Stimulated activated CD4-positive, alpha-beta T cell treated with anti-CD3 and anti-CD28 coated beads, Interleukin-1b, Interleukin-23, amount 100 ng/mL, for 1 hour (primary cell): ENCODE results near the gene TUBB8B.
"Not testable (repeated sequence)": the region's sequence is repeated elsewhere in the genome, so short reads cannot be mapped to it uniquely, and the experiment has no call there.

ENCODE experiments used
- DNase-seq, 2 donors: peaks; one replicate each; pipeline ENCODE4 v3.0.0-alpha.2; 2020; ENCODE audit warnings: low read depth in 2 of 2

TUBB8B gene

GRCh38 chr18:49176-49665 is at the start of gene TUBB8B:
TSS of gene TUBB8B (minus strand) at chr18:49615. CDS start at chr18:49557, 58 bp downstream.
- DNase-seq = not testable (repeated sequence)

- not testable (repeated sequence) for DNase-seq
Measured at GRCh38 chr18:97252-97914, 48.0 kb upstream of the TUBB8B start.

- DNase-seq = not testable (repeated sequence)
Measured at GRCh38 chr18:96767-97131, 47.3 kb upstream of the TUBB8B start.

DNA sequence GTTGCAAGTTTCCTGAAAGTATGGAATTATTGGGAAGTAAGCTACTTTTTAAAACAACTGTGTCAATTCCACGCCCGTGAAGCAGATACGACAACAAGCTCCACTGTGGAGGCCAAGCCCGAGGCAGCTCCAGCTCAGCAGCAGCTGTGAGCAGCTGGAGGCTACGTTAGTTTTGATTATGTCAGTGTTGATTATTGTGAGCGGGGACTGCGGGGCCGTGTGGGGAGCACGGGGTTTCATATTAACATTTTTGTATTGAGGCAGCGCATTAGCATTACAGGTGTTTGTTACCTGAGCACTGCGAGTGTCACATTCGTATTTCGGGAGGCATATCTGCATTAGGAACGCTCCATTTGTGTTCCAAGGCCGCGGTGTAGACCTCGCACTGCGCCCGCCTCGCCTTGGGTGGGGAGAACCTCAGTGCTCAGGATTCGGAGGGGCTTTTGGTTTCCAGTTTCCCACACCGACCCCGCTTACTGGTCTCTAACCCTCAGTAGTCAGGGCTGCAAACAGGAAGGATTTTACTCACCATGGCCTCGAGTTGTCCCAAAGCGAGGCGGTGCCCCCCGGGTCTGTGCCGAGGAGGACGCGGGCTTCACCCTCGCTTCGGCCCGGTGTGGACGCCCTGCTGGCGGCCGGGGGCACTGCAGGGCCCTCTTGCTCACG is 46.8 kb upstream of the TUBB8B start:
- not testable (repeated sequence) for DNase-seq

DNA sequence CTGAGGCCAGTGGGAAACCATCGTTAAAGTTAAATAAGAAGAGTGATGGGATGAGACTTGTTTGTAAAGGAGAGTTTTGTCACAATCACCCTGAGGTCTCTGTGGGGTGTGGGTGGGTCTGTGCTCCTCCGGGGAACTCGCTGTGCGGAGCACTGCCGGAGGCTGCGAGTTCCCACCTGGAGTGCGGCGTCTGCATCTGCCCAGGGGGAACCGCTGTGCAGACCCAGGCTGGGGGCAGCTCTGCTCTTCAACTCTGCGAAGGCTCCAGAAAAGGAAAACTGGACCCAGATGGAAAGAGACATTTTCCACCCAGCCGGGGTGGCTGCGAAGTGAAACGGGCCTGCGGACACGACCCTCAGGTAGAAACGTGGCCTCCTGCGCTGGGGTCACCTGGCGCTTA is 46.2 kb upstream of the TUBB8B start:
- DNase-seq = not testable (repeated sequence)

- not testable (repeated sequence) for DNase-seq
Measured at GRCh38 chr18:93897-94408, 44.5 kb upstream of the TUBB8B start.

DNA sequence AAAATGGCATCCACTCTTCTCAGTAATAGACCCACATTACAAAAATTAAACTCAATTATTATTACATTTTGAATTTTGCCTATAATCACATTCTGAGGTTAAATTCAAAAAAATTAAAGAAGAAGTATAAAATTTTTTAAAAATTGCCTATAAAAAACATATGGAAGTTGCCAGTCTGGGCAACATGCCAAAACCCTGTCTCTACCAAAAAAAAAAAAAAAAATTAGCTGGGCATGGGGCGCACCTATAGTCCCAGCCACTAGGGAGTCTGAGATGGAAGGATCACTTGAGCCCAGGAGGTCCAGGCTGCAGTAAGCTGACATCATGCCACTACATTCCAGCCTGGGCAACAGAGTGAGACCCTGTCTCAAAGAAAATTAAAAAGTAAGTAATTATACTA is 42.1 kb upstream of the TUBB8B start:
- DNase-seq = not testable (repeated sequence)

- not testable (repeated sequence) for DNase-seq
Measured at GRCh38 chr18:90396-91193, 41.2 kb upstream of the TUBB8B start.

GRCh38 chr18:89124-89523 is 39.7 kb upstream of the TUBB8B start:
- DNase-seq = not testable (repeated sequence)

DNA sequence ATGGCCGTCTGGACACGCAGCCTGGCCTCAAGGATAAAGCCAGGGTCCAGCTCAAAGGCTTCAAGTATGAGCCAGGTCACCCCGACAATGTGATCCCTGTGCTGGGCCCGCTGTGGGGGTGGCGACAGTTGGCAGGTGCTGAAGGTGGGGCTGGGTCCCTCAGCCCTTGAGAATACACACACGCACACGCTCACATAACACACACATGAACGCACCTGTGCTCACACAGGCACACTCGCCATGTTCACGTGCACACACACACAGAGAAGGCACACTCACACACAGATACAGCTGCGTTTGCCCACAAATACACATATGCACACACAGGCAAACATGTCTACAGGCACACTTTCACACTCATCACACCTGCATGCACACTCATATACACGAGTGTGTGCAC is 35.4 kb upstream of the TUBB8B start:
- DNase-seq = not testable (repeated sequence)

- DNase-seq = not testable (repeated sequence)
Measured at GRCh38 chr18:82626-83209, 33.3 kb upstream of the TUBB8B start.

DNA sequence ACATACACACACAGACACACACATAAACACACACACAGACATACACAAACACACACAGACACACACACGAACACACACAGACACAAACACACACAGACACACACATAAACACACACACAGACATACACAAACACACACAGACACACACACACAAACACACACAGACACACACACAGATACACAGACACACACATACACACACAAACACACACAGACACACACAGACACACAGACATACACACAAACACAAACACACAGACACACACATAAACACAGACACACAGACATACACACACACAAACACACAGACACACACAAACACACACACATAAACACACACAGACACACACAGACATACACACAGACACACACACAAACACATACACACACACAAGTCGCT is 31.5 kb upstream of the TUBB8B start:
- not testable (repeated sequence) for DNase-seq

DNA sequence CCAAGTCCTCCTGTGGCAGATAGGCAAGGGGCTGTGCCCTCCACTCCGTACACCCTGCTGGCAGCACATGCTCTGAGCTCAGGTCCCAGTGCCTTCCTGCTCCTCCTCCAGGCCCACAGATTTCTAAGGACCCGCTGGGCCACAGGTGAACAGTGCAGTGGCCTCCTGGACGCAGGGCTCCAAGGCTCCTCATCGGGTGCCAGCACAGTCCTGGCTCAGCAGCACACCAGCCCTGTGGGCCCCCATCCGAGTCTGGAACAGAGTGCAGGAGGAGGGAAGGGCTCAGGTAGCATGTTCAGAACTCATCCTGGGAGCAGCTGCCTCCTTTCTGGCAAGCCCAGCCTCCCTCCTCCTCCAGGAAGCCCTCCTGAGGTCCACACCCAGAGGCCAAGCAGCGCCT is 30.8 kb upstream of the TUBB8B start:
- DNase-seq = not testable (repeated sequence)

DNA sequence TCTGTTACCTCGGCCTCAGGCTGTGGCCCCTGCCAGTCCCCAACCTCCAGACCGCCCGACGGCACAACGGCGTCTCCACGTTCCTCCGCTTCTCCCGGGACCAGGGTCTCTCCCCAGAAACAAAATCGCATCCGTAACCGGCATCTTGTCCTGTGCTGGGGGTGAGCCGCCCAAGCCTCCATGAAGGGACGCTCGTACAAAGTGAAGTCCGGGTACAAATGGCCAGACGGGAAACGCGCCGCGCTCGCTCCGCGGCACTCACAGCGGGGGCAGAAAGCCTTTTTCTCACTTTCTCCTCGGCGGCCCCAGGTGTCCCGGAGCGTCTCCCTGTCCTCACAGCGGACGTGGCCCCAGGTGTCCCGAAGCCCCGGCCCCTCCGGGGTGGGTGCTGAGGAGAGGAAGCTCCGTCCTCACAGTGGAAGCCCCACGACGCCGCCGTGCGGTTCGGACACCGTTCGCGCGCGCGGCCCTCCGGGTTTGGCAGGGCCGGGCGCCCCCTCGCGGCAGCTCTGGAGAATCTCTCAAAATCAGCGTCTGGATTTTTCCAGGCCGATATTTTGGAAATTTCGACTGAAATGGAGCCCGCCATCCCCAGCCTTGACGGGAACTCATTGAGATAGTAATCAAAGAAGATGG is 26.2 kb upstream of the TUBB8B start:
- not testable (repeated sequence) for DNase-seq

- not testable (repeated sequence) for DNase-seq
Measured at GRCh38 chr18:73181-73777, 23.9 kb upstream of the TUBB8B start.

- DNase-seq = not testable (repeated sequence)
Measured at GRCh38 chr18:67701-68100, 18.3 kb upstream of the TUBB8B start.

- DNase-seq = not testable (repeated sequence)
Measured at GRCh38 chr18:64279-64678, 14.9 kb upstream of the TUBB8B start.

DNA sequence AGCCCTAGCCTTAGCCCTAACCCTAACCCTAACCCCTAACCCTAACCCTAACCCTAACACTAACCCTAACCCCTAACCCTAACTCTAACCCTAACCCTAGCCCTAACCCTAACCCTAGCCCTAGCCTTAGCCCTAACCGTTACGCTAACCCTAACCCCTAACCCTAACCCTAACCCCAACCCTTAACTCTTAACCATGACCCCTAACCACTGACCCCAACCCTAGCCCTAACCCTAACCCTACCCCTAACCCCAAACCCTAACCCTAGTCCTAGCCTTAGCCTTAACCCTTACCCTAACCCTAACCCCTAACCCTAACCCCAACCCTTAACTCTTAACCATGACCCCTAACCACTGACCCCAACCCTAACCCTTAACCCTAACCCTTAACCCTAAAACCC is 14.2 kb upstream of the TUBB8B start:
- not testable (repeated sequence) for DNase-seq

DNA sequence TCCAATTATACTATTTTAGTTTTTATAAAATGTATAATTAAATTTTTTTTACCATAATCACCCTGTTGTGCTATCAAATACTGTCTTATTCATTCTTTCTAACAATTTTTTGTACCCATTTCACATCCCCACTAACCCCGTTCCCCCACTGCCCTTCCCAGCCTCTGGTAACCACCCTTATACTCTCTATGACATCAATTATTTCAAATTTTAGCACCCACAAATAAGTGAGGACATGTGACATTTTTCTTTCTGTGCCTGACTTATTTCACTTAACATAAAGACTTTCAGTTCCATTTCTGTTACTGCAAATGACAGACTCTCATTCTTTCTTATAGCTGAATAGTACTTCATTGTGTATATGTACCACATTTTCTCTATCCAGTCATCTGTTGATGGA is 5.0 kb upstream of the TUBB8B start:
- DNase-seq = not testable (repeated sequence)

GRCh38 chr18:48696-49095 is 719 bp downstream of the TUBB8B start:
- not testable (repeated sequence) for DNase-seq

DNA sequence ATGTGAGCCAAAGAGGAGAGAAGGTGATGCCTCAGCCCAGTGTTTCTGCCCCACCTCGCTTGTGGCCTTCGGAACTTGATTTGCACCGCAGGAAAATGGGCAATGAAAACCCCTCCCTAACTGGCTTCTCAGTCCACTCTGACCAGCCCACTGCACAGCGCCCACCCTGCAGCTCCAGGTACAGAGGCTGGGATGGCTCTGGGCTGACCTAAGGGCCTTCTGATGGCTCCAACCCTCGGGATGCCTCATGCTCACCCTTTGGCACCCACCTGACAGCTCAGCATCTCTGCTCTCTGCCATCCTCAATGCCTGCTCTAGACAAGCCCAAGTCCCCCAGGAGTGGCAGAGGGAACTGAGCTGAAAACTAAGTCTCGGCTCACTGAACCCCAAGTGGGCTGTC is 36.2 kb downstream of the TUBB8B start:
- DNase-seq = not testable (repeated sequence)
